ENCODE measurements around the gene PDK1. TPM values are rescaled to one million over a fixed set of nuclear protein-coding genes. Genes with fewer than 3 reads are reported as not detected.

The PDK1 gene
- total and polyA plus RNA-seq, 2 experiments from 2014 or later, result 25.6 to 42.0 TPM

- H3K9me3 Mint-ChIP-seq, result peaks cover 15% of the 10 kb centered on the region
- H3K4me3 Mint-ChIP-seq, result no peak overlapping the region
- no peaks in the 10 kb centered on the region for H3K79me2 ChIP-seq (replicated peaks; ENCODE audit: insufficient read depth)
Measured at GRCh38 chr2:172507199-172507598, 48.7 kb upstream of the PDK1 start.

More at GRCh38 chr2:172507199-172507598, 48.7 kb upstream of the PDK1 start:
- no peaks in the 10 kb centered on the region for H4K20me1 ChIP-seq (replicated peaks; ENCODE audit: insufficient read depth)
- H3K4me1 ChIP-seq (ENCODE audit: insufficient read depth), result no peaks in the 10 kb centered on the region
- peaks cover 26% of the 10 kb centered on the region for H3K36me3 ChIP-seq (ENCODE audit: insufficient read depth)
- H3K4me2 ChIP-seq, result no peak overlapping the region
- no peak overlapping the region for H3K4me3 ChIP-seq
- ATAC-seq (no peak), DNase-seq (ENCODE audit: low spot score) (no peak)
- Mint-ChIP-seq H3K36me3 (ENCODE audit: low read depth) (peaks cover 62% of the 10 kb centered on the region), H3K4me1 (no peaks in the 10 kb centered on the region), H3K27me3 (ENCODE audit: insufficient read depth, low read depth, poor library complexity) (peaks cover 3% of the 10 kb centered on the region), H3K27ac (no peak overlapping the region)
- H3F3A ChIP-seq (replicated peaks; ENCODE audit: low read depth), result no peaks in the 10 kb centered on the region
- H3K27ac ChIP-seq (ENCODE audit: low read depth), result no peak overlapping the region
- H2AFZ ChIP-seq, result no peak overlapping the region
- no peak for TF ChIP-seq ZNF462 (CRISPR knock-in tag; IDR thresholded peaks at IDR 0.05)
- TF ChIP-seq STAT1 (IDR thresholded peaks at IDR 0.05; ENCODE audit: unreplicated experiment), result no peak
- no peak for TF ChIP-seq ZNF114 (CRISPR knock-in tag; IDR thresholded peaks at IDR 0.05)
- TF ChIP-seq, protein P1, sequence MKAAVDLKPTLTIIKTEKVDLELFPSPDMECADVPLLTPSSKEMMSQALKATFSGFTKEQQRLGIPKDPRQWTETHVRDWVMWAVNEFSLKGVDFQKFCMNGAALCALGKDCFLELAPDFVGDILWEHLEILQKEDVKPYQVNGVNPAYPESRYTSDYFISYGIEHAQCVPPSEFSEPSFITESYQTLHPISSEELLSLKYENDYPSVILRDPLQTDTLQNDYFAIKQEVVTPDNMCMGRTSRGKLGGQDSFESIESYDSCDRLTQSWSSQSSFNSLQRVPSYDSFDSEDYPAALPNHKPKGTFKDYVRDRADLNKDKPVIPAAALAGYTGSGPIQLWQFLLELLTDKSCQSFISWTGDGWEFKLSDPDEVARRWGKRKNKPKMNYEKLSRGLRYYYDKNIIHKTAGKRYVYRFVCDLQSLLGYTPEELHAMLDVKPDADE (IDR thresholded peaks at IDR 0.05), result no peak
- no peak for TF ChIP-seq POLR2AphosphoS5 (IDR thresholded peaks at IDR 0.05; ENCODE audit: low read depth)
- no peaks in the 10 kb centered on the region for H3K9me2 ChIP-seq (ENCODE audit: insufficient read depth)
- no peaks in the 10 kb centered on the region for H3K27me3 ChIP-seq (ENCODE audit: insufficient read depth)
